GM19351 (cell line): ENCODE data around the gene NXPH4.

Experiments
- ATAC-seq: cut with Tn5 transposase; IDR thresholded peaks from one replicate; pipeline ENCODE4 v1.9.1; 2021; ENCODE audit warnings: mild to moderate bottlenecking, moderate library complexity; ENCODE audit not compliant: unreplicated experiment

Gene NXPH4

GRCh38 chr12:57241402-57242310 is 25.1 kb downstream of the NXPH4 start:
- no peak for ATAC-seq

- ATAC-seq, result no peak
Observed at GRCh38 chr12:57242329-57242690, 25.7 kb downstream of the NXPH4 start.

- ATAC-seq, result peak; percentile 37
Observed at GRCh38 chr12:57242691-57243454, 26.3 kb downstream of the NXPH4 start.

DNA sequence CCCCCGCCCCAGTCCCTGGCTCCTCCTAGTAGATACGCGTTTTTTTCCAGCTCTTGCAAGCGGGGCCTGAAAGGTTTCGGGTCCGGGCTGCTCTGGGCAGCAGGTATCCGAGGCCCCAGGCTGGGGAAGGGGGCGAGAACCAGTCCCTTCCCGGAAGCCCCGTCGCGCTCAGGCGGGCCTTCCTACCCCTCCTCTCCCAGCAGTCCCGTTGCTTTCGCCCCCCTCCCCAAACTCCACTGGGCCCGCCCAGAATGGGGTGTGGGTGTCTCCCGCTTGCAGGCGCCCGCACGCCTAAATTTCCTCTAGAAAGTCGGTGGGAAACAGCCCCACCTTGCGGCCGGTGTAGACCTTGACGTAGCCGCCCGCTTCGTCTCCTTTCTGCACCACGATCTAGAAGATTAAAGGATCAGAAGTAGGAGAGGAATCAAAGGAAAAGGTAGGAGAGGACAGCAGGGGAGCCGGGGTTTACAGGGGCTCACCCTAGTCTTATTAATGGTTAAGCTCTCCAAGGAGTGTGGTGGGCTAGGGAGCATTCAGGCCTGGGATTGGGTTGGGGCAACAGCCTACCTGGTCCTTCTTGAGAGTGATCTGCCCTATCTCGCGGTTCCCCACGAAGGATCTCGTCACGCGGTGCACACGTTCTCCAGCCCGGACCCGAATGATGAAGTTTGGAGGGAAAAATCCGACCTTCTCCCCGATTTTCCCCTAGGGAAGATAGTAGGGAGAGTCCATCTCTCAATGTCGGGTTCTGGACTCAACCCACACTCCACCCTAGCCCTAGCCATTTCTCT is 27.1 kb downstream of the NXPH4 start:
- no peak for ATAC-seq

DNA sequence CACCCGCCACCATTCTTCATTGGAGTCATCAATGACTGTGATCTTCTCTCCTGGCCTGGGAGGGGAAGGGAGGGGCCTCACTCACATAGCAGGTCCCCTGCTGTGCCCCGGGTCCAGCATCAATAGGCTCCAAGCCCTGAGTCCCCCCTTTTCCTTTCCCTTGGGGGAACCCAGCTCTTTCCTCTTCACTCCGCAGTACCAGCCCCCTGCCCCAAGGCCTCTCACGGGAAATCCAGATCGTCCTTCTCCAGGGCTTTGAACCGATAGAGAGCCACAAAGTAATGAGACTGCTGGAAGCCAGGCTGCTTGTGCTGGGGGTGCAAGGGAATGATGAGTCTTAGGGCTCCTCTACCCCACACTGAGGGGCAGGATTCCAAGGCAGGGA is 27.7 kb downstream of the NXPH4 start:
- ATAC-seq, result no peak

DNA sequence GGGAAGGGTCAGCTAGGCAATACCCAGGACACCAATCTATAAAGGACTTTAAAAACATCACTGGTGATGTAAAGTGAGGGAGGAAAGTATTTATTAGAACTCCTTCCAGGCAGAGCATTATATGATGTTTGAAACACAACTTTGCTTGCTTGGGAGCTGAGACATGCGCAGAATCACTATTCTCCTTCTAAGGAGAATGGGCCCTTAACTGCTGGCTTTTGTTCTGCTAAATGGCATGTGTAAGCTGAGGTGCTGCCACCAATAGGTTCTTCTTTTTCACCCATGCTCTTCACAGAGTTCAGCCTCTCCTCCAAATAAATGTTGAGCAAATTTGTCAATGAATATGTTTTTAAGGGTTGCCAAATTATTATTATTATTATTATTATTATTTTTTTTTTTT is 30.4 kb downstream of the NXPH4 start:
- ATAC-seq, result no peak

- no peak for ATAC-seq
Observed at GRCh38 chr12:57248934-57249742, 32.5 kb downstream of the NXPH4 start.

GRCh38 chr12:57250541-57250940 is 33.9 kb downstream of the NXPH4 start:
- ATAC-seq, result no peak

DNA sequence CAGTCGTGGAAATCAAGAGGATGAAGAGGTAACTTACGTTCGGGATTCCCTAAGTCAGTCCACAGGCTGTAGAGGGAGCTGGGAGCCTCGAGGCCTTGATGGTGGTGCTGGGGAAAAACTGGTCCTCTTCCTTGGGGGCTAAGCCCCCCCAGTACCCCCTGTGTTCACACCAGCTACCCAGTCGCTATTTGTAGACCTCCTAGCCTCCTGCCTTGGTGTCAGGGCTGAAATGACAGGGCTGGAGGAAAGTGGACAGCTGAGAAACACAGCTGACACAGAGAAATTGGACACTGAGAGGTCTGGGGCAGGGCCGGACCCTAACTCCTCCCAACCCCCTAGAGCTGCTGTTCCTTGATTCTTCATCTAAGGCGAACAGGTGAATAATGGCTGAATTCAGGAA is 34.4 kb downstream of the NXPH4 start, which contains the start of gene STAC3:
STAC3 (minus strand) TSS at position 232 of the 400 bp plus-strand sequence. CDS start 1,551 bp downstream, outside the sequence.
- no peak for ATAC-seq

- ATAC-seq, result no peak
Observed at GRCh38 chr12:57254506-57255280, 38.1 kb downstream of the NXPH4 start.

DNA sequence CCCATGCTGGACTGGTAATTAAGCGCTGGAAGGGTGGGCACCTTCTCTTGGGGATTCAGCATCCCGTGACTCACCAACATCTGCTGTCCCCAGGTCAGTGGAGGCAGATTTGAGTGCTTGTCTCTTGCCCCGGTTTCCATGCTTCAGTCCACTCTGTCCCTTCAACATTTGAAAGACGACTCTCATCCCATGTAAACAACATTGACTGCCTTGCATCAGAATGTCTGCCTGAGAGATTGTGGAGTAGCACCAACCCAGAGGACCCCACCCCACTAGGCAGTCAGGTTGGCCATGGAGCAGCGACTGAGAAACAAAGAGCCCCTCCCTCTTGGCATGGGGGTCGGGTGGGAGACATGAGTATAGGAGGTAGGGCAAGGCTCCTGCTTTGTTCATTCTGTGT is 39.3 kb downstream of the NXPH4 start:
- no peak for ATAC-seq

GRCh38 chr12:57258977-57259970 is 42.7 kb downstream of the NXPH4 start:
- ATAC-seq, result no peak

GRCh38 chr12:57260366-57260765 is 43.8 kb downstream of the NXPH4 start:
- no peak for ATAC-seq

DNA sequence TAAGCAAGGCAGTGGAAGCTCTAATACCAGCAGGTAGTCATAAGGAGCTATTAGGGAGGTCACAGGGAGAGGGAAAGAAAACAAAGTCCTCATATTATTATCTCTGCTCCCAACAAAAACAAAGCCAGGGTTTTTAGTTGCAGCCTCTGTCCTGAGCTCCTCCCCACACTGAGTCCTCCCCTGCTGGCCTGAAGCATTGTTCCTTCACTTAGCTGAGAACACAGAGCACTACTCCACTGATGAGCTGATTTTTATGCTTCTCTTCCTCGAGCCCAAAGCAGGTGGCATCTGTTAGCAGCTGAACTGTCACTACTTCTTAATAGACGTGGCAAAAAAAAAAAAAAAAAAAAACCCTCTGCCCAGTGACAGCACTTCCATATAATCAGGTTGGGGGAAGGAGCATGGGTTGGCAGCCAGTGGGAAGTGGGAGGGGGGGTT is 44.9 kb downstream of the NXPH4 start:
- no peak for ATAC-seq

DNA sequence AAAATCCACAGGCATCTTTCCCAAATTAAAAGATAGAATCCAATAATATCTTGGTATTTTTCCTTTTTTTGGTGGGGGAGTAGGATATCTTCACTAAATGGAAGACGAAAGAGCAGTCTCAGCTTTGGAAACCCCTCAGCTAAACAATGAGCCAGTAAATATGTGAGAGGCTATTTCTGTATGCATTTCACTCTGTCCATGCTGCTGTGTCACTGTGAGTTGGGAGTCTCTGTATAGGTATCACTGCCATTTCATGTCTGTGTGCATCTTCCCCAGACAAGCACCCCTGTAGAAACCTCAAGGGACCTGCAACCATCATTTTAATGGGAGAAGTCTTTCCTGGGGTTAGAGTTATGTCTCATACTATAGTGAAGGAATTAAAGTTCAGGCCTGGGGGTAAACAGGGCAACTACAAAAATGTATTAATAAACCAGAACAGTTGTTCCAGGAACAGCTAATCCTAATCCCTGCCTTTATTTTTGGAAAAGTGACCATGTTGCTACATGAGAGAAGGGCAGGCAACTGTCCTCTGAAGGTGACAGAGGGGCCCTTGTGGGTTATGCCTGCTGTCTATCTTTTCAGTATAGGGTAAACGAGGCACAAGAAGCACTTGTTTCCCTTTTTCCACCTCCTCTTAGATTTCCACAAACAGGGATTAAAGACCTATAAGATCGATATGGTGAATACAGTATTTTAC is 45.7 kb downstream of the NXPH4 start:
- ATAC-seq, result no peak

GRCh38 chr12:57263096-57263495 is 46.5 kb downstream of the NXPH4 start:
- ATAC-seq, result no peak

GRCh38 chr12:57266681-57267080 is 50.1 kb downstream of the NXPH4 start:
- no peak for ATAC-seq

DNA sequence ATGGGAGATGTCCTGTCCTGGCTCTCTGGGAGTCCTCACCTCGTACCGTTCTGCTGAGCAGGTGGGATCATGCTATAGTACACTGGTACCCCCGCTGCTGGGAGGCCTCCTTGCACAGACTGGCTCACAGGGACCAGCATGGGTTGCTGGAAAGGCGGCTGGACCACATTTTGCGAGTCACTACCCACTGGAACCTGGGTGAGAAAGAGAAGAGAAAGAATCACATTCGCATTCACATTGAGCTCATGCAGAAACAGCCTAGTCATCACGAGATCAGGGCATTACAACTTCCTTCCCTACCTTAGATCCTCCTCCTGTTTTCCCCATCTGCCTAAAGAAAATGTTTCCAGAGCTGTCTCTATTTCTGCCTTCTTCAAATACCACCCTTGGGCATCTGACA is 51.7 kb downstream of the NXPH4 start:
- no peak for ATAC-seq
